IMR-90 (cell line): Measurements from ENCODE around the gene SGPL1.

ENCODE experiments used
- CEBPB ChIP-seq: IDR thresholded peaks from 2 replicates; pipeline ENCODE4 v1.6.1; 2012; ENCODE audit warnings: low read depth, low read length, improper control_type of control experiment
- CHD1 ChIP-seq: IDR thresholded peaks from 2 replicates; pipeline ENCODE4 v1.6.1; 2012; ENCODE audit warnings: low read depth, low read length, improper control_type of control experiment
- CTCF ChIP-seq: conservative IDR thresholded peaks from 2 replicates; pipeline ENCODE4 v1.5.1; 2012; ENCODE audit warnings: mild to moderate bottlenecking, low read depth, low read length, improper control_type of control experiment
- ELK1 ChIP-seq: fragments of 150-350 bp; IDR thresholded peaks from 2 replicates; pipeline ENCODE4 v1.6.1; 2016; ENCODE audit warnings: low read depth, mild to moderate bottlenecking, low read length, moderate library complexity, borderline replicate concordance
- FOS ChIP-seq: fragments of 150-350 bp; IDR thresholded peaks from 2 replicates; pipeline ENCODE4 v1.6.1; 2016; ENCODE audit warnings: low read depth, low read length
- MAFK ChIP-seq: IDR thresholded peaks from 2 replicates; pipeline ENCODE4 v1.6.1; 2012; ENCODE audit warnings: low read depth, low read length, improper control_type of control experiment
- MXI1 ChIP-seq: IDR thresholded peaks from 2 replicates; pipeline ENCODE4 v1.6.1; 2012; ENCODE audit warnings: low read depth, mild to moderate bottlenecking, low read length, moderate library complexity, borderline replicate concordance
- POLR2A ChIP-seq: IDR thresholded peaks from 2 replicates; pipeline ENCODE4 v1.6.1; 2012; ENCODE audit warnings: mild to moderate bottlenecking, low read depth, low read length
- RAD21 ChIP-seq: IDR thresholded peaks from 2 replicates; pipeline ENCODE4 v1.6.1; 2012; ENCODE audit warnings: low read length, improper control_type of control experiment
- RCOR1 ChIP-seq: IDR thresholded peaks from 2 replicates; pipeline ENCODE4 v1.6.1; 2012; ENCODE audit warnings: mild to moderate bottlenecking, low read length, improper control_type of control experiment; ENCODE audit not compliant: insufficient replicate concordance
- SMC3 ChIP-seq: fragments of 150-350 bp; IDR thresholded peaks from 2 replicates; pipeline ENCODE4 v1.6.1; 2016; ENCODE audit warnings: low read depth, mild to moderate bottlenecking, antibody characterized with exemption, low read length, moderate library complexity
- USF2 ChIP-seq: fragments of 150-350 bp; IDR thresholded peaks from 2 replicates; pipeline ENCODE4 v1.6.1; 2017; ENCODE audit warnings: mild to moderate bottlenecking, antibody characterized with exemption, low read length, low read depth

- no peak for TF ChIP-seq CTCF
- TF ChIP-seq RCOR1, result no peak
- no peak for TF ChIP-seq CEBPB
- TF ChIP-seq FOS, result no peak
- TF ChIP-seq POLR2A, result no peak
- TF ChIP-seq CHD1, result no peak
- TF ChIP-seq MAFK, result no peak
- TF ChIP-seq RAD21, result no peak
- no peak for TF ChIP-seq ELK1
- no peak for TF ChIP-seq SMC3
- no peak for TF ChIP-seq USF2
- TF ChIP-seq MXI1, result no peak
Measured at GRCh38 chr10:70797840-70798239, 17.9 kb upstream of the SGPL1 start.
